Transverse colon (tissue), 4 donors: ENCODE results near the gene SLFN12.

ENCODE experiments used
- EP300 ChIP-seq: sonication (generic); formaldehyde crosslinking; IDR thresholded peaks from one replicate; pipeline ENCODE4 v1.6.1; 2017; ENCODE audit warnings: antibody characterized with exemption, low read depth
- POLR2A ChIP-seq: fragments of 450-650 bp; IDR thresholded peaks from one replicate; pipeline ENCODE4 v1.6.1; 2016; ENCODE audit warnings: antibody characterized with exemption, mild to moderate bottlenecking, moderate library complexity
- POLR2AphosphoS5 ChIP-seq, 3 donors: sonication (generic); formaldehyde crosslinking; IDR thresholded peaks; one replicate each; pipeline ENCODE4 v1.6.1; 2016; ENCODE audit warnings: antibody characterized with exemption in 3 of 3
- TF ChIP-seq, protein P1 (sequence below), 5 experiments: fragments of 200-600 bp in 3 of 5; fragments of 450-650 bp in 2 of 5; sonication (generic) in 3 of 5; IDR thresholded peaks; 1 replicate in 2 of 5; 2 replicates in 3 of 5; pipeline ENCODE4 v1.5.1; 2016 to 2017; ENCODE audit warnings: antibody characterized with exemption in 5 of 5, inconsistent platforms in 3 of 5, mild to moderate bottlenecking in 2 of 5, moderate library complexity in 1 of 5

DNA sequence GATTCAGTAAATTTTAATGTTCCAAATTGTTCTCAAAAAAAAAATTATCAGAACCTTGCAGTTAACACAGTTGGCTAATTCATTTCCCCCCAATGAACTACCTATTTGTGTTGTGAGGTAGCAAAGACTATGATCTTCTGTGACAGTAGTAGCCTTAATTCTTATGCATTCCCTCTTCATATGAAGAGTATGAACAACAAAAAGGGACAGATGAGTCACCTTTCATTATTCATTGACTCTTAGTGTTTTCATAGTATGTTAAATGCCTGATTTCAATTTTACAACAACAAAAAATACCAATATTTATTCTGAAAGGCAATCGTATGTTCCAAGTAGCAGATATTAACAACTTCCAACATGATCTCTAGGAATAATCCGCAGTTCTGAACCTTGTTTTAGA, 55.2 kb downstream of the SLFN12 start:
- TF ChIP-seq, protein P1, sequence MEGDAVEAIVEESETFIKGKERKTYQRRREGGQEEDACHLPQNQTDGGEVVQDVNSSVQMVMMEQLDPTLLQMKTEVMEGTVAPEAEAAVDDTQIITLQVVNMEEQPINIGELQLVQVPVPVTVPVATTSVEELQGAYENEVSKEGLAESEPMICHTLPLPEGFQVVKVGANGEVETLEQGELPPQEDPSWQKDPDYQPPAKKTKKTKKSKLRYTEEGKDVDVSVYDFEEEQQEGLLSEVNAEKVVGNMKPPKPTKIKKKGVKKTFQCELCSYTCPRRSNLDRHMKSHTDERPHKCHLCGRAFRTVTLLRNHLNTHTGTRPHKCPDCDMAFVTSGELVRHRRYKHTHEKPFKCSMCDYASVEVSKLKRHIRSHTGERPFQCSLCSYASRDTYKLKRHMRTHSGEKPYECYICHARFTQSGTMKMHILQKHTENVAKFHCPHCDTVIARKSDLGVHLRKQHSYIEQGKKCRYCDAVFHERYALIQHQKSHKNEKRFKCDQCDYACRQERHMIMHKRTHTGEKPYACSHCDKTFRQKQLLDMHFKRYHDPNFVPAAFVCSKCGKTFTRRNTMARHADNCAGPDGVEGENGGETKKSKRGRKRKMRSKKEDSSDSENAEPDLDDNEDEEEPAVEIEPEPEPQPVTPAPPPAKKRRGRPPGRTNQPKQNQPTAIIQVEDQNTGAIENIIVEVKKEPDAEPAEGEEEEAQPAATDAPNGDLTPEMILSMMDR (IDR thresholded peaks at IDR 0.05), result no peak
- TF ChIP-seq EP300, result no peak
- no peak for TF ChIP-seq POLR2A
- TF ChIP-seq POLR2AphosphoS5 (IDR thresholded peaks at IDR 0.05), result no peak
